ENCODE data around the gene LRRK1. TPM values are rescaled to one million over a fixed set of nuclear protein-coding genes. Genes with fewer than 3 reads are reported as not detected.

Gene LRRK1
- total RNA-seq, 1 donor: 18.0 TPM

GRCh38 chr15:100932676-100933348, 13.7 kb downstream of the LRRK1 start:
- no peak overlapping the region for H3K4me3 ChIP-seq (ENCODE audit: low read depth, low read length)
- DNase-seq (ENCODE audit: low read depth): no peak
- TF ChIP-seq, protein P1, sequence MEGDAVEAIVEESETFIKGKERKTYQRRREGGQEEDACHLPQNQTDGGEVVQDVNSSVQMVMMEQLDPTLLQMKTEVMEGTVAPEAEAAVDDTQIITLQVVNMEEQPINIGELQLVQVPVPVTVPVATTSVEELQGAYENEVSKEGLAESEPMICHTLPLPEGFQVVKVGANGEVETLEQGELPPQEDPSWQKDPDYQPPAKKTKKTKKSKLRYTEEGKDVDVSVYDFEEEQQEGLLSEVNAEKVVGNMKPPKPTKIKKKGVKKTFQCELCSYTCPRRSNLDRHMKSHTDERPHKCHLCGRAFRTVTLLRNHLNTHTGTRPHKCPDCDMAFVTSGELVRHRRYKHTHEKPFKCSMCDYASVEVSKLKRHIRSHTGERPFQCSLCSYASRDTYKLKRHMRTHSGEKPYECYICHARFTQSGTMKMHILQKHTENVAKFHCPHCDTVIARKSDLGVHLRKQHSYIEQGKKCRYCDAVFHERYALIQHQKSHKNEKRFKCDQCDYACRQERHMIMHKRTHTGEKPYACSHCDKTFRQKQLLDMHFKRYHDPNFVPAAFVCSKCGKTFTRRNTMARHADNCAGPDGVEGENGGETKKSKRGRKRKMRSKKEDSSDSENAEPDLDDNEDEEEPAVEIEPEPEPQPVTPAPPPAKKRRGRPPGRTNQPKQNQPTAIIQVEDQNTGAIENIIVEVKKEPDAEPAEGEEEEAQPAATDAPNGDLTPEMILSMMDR (IDR thresholded peaks at IDR 0.05; ENCODE audit: insufficient read depth, low read length): no peak

- H3K4me3 ChIP-seq (ENCODE audit: low read depth, low read length): no peak overlapping the region
- DNase-seq (ENCODE audit: low read depth): no peak
- TF ChIP-seq, protein P1 (IDR thresholded peaks at IDR 0.05; ENCODE audit: insufficient read depth, low read length): no peak
Observed at GRCh38 chr15:100934166-100934565, 15.0 kb downstream of the LRRK1 start.

GRCh38 chr15:100934726-100935125, 15.6 kb downstream of the LRRK1 start:
- DNase-seq (ENCODE audit: low read depth): peak; percentile 16

DNA sequence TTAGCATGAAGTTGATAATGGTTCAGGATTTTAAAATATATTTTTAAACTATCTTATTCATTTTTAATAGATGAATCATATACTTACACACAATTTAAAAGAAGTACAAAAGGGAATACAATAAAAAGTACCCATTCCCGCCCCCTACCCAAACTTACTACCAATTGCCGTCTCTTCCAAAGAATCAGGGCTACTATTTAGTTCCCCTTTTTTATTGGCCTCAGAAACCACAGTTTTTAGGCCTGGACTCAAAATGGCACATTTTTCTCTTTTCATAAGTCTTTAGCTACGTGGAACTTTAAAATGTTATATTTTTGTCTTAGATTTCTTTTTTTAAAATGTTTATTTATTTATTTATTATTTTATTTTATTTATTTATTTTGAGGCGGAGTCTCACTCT, 18.0 kb downstream of the LRRK1 start:
- DNase-seq (ENCODE audit: low read depth): no peak
- H3K4me3 ChIP-seq (ENCODE audit: low read depth, low read length): no peak overlapping the region
- TF ChIP-seq, protein P1 (IDR thresholded peaks at IDR 0.05; ENCODE audit: insufficient read depth, low read length): no peak

More at GRCh38 chr15:100934726-100935125, 15.6 kb downstream of the LRRK1 start:
- no peak overlapping the region for H3K4me3 ChIP-seq (ENCODE audit: low read depth, low read length)
- TF ChIP-seq, protein P1 (IDR thresholded peaks at IDR 0.05; ENCODE audit: insufficient read depth, low read length): peak; percentile 3

DNA sequence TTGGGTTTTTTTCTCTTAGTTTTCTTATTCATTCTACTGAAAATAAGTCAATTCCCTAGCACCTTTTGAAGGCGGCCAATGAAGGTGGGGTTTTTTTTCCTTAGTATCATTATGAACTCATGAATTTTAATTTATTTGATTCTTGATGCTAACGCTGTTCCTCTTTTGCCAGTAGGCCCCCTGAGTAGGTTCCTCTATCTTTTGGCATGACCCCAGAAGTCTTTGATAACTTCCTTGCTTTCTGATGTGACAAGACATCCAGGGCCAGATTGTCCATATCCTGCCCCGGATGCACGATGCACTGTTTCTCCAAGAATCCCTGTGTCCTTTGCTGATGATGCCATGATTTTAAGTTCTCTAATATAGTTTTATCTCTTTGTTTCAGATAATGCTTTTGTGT, 20.6 kb downstream of the LRRK1 start:
- no peak overlapping the region for H3K4me3 ChIP-seq (ENCODE audit: low read depth, low read length)
- TF ChIP-seq, protein P1 (IDR thresholded peaks at IDR 0.05; ENCODE audit: insufficient read depth, low read length): no peak
- DNase-seq (ENCODE audit: low read depth): no peak

GRCh38 chr15:100940767-100941379, 21.7 kb downstream of the LRRK1 start:
- TF ChIP-seq, protein P1 (IDR thresholded peaks at IDR 0.05; ENCODE audit: insufficient read depth, low read length): no peak
- H3K4me3 ChIP-seq (ENCODE audit: low read depth, low read length): no peak overlapping the region
- no peak for DNase-seq (ENCODE audit: low read depth)

Measured in fibroblast of the aortic adventitia (primary cell).